ENCODE measurements around the gene DOK6. TPM values are rescaled to one million over a fixed set of nuclear protein-coding genes. Genes with fewer than 3 reads are reported as not detected.

DOK6 gene
- total RNA-seq, 1 experiment from 2014 or later: not detected

GRCh38 chr18:69469444-69469919, 68.8 kb downstream of the DOK6 start:
- no peaks in the 10 kb centered on the region for H4K20me1 ChIP-seq (ENCODE audit: low read length)
- no peaks in the 10 kb centered on the region for H3K9me2 ChIP-seq (replicated peaks; ENCODE audit: low read length)
- ATAC-seq: peak; percentile 94
- peak; percentile 78 for DNase-seq
- H3K27me3 ChIP-seq (ENCODE audit: low read length): no peaks in the 10 kb centered on the region
- H3K36me3 ChIP-seq (ENCODE audit: low read depth, low read length): no peaks in the 10 kb centered on the region
- no peak overlapping the region for H3K9ac ChIP-seq (ENCODE audit: low read length)
- H3K79me2 ChIP-seq (ENCODE audit: low read length): no peaks in the 10 kb centered on the region
- H3F3A ChIP-seq (ENCODE audit: low read length, unreplicated experiment): no peaks in the 10 kb centered on the region
- H3K4me3 ChIP-seq (ENCODE audit: low read length): peak overlapping the region; percentile 59
- POLR2A ChIA-PET (ENCODE audit: unreplicated experiment): interaction anchor here (0.7 kb wide), 1 partner anchor 536 kb away, joined by 3 read pairs; no protein-coding TSS in a partner anchor
- no TSS peak for BruUV-seq (replicated peaks)
- H2AFZ ChIP-seq (ENCODE audit: low read length): peak overlapping the region; percentile 95
- H3K4me1 ChIP-seq (ENCODE audit: insufficient read depth, low read length): no peaks in the 10 kb centered on the region
- intact Hi-C loops (cut with micrococcal nuclease): loop anchor here (2.0 to 5.0 kb wide), 3 partner anchors 603 to 623 kb away; no protein-coding TSS in a partner anchor
- peak overlapping the region; percentile 76 for H3K4me2 ChIP-seq (ENCODE audit: low read length)
- no peaks in the 10 kb centered on the region for H3K9me3 ChIP-seq (ENCODE audit: low read length)
- TF ChIP-seq EZH2phosphoT487 (IDR thresholded peaks at IDR 0.05; ENCODE audit: borderline replicate concordance, low read length): no peak
- TF ChIP-seq CTCF (conservative IDR thresholded peaks at IDR 0.05; ENCODE audit: low read depth, low read length): peak; percentile 79
- CTCF ChIA-PET: interaction anchor here (0.6 to 0.7 kb wide), 4 partner anchors 127 to 618 kb away, joined by 3 to 7 read pairs (median 6); no protein-coding TSS in a partner anchor
- H3K27ac ChIP-seq (ENCODE audit: low read length): no peak overlapping the region

GRCh38 chr18:69480460-69480859, 79.8 kb downstream of the DOK6 start:
- BruUV-seq (replicated peaks): no TSS peak

More at GRCh38 chr18:69480460-69480859, 79.8 kb downstream of the DOK6 start:
- H3K79me2 ChIP-seq (ENCODE audit: low read length): no peaks in the 10 kb centered on the region
- H4K20me1 ChIP-seq (ENCODE audit: low read length): no peaks in the 10 kb centered on the region
- H3K36me3 ChIP-seq (ENCODE audit: low read depth, low read length): no peaks in the 10 kb centered on the region
- no peaks in the 10 kb centered on the region for H3K27me3 ChIP-seq (ENCODE audit: low read length)
- no peak overlapping the region for H3K4me3 ChIP-seq (ENCODE audit: low read length)
- H3K4me1 ChIP-seq (ENCODE audit: insufficient read depth, low read length): no peaks in the 10 kb centered on the region
- H3F3A ChIP-seq (ENCODE audit: low read length, unreplicated experiment): no peaks in the 10 kb centered on the region
- H2AFZ ChIP-seq (ENCODE audit: low read length): no peak overlapping the region
- ATAC-seq (no peak), DNase-seq (no peak)
- TF ChIP-seq EZH2phosphoT487 (IDR thresholded peaks at IDR 0.05; ENCODE audit: borderline replicate concordance, low read length): no peak
- TF ChIP-seq CTCF (conservative IDR thresholded peaks at IDR 0.05; ENCODE audit: low read depth, low read length): no peak
- TF ChIP-seq EZH2 (IDR thresholded peaks at IDR 0.05; ENCODE audit: low read length, unreplicated experiment): no peak
- H3K27ac ChIP-seq (ENCODE audit: low read length): no peak overlapping the region
- H3K9me3 ChIP-seq (ENCODE audit: low read length): no peaks in the 10 kb centered on the region
- POLR2A ChIA-PET (ENCODE audit: unreplicated experiment): no interaction called here
- no peaks in the 10 kb centered on the region for H3K9me2 ChIP-seq (replicated peaks; ENCODE audit: low read length)
- intact Hi-C loops (cut with micrococcal nuclease): no loop called here
- CTCF ChIA-PET: no interaction called here
- H3K4me2 ChIP-seq (ENCODE audit: low read length): no peak overlapping the region
- no peak overlapping the region for H3K9ac ChIP-seq (ENCODE audit: low read length)
